Measurements from ENCODE around the gene GBGT1.
"Not testable (repeated sequence)": the region's sequence is repeated elsewhere in the genome, so short reads cannot be mapped to it uniquely, and the experiment has no call there.

Gene GBGT1

GRCh38 chr9:133163504-133164172 is at the start of gene GBGT1:
GBGT1 (minus strand) TSS chr9:133163914; CDS start chr9:133162412, 1,502 bp downstream.
- FAIRE-seq: no peak

GRCh38 chr9:133210609-133211008 is 46.9 kb upstream of the GBGT1 start:
- FAIRE-seq: no peak

- FAIRE-seq: no peak
These were observed 46.5 kb upstream of the GBGT1 start for GRCh38 chr9:133210202-133210532.

GRCh38 chr9:133209327-133210201 is 45.9 kb upstream of the GBGT1 start:
- not testable (repeated sequence) for FAIRE-seq

GRCh38 chr9:133208880-133209300 is 45.2 kb upstream of the GBGT1 start, which contains the start of gene OBP2B:
OBP2B (minus strand) TSS chr9:133209250; CDS start chr9:133209199, 51 bp downstream.
- FAIRE-seq: not testable (repeated sequence)

GRCh38 chr9:133208171-133208879 is 44.6 kb upstream of the GBGT1 start:
- not testable (repeated sequence) for FAIRE-seq

- FAIRE-seq: no peak
These were observed 43.9 kb upstream of the GBGT1 start for GRCh38 chr9:133207540-133208170.

GRCh38 chr9:133207021-133207531 is 43.4 kb upstream of the GBGT1 start:
- FAIRE-seq: no peak

- no peak for FAIRE-seq
These were observed 42.5 kb upstream of the GBGT1 start for GRCh38 chr9:133205996-133206931.

GRCh38 chr9:133205481-133205887 is 41.8 kb upstream of the GBGT1 start:
- FAIRE-seq: not testable (repeated sequence)

- FAIRE-seq: no peak
These were observed 41.3 kb upstream of the GBGT1 start for GRCh38 chr9:133204993-133205336.

- FAIRE-seq: no peak
These were observed 40.8 kb upstream of the GBGT1 start for GRCh38 chr9:133204335-133204992.

GRCh38 chr9:133203506-133204075 is 39.9 kb upstream of the GBGT1 start:
- no peak for FAIRE-seq

- FAIRE-seq: no peak
These were observed 39.2 kb upstream of the GBGT1 start for GRCh38 chr9:133202688-133203453.

GRCh38 chr9:133202145-133202513 is 38.4 kb upstream of the GBGT1 start:
- FAIRE-seq: no peak

- no peak for FAIRE-seq
These were observed 37.9 kb upstream of the GBGT1 start for GRCh38 chr9:133201424-133202144.

- no peak for FAIRE-seq
These were observed 36.9 kb upstream of the GBGT1 start for GRCh38 chr9:133200631-133201030.

GRCh38 chr9:133199648-133200321 is 36.1 kb upstream of the GBGT1 start:
- FAIRE-seq: no peak

- no peak for FAIRE-seq
These were observed 31.3 kb upstream of the GBGT1 start for GRCh38 chr9:133195029-133195428.
